VCaP (cell line): ENCODE results near the gene RASA3.

Source experiments
- H3K27ac ChIP-seq: fragments of 450-650 bp; 2 replicates; pipeline ENCODE4 v1.5.1; 2017
- CTCF ChIP-seq: fragments of 450-650 bp; conservative IDR thresholded peaks from 2 replicates; pipeline ENCODE4 v1.5.1; 2017; ENCODE audit warnings: mild to moderate bottlenecking, moderate library complexity

Gene RASA3

GRCh38 chr13:114047358-114047881 is 85.0 kb downstream of the RASA3 start:
- no peak for TF ChIP-seq CTCF
- H3K27ac ChIP-seq, result peak overlapping the region; percentile 43

GRCh38 chr13:114046431-114046975 is 85.9 kb downstream of the RASA3 start:
- peak overlapping the region; percentile 43 for H3K27ac ChIP-seq
- no peak for TF ChIP-seq CTCF

- no peak for TF ChIP-seq CTCF
- no peak overlapping the region for H3K27ac ChIP-seq
Observed at GRCh38 chr13:114045113-114045735, 87.2 kb downstream of the RASA3 start.

GRCh38 chr13:114044486-114044885 is 87.9 kb downstream of the RASA3 start:
- TF ChIP-seq CTCF, result no peak
- no peak overlapping the region for H3K27ac ChIP-seq

- TF ChIP-seq CTCF, result no peak
- no peak overlapping the region for H3K27ac ChIP-seq
Observed at GRCh38 chr13:114043421-114044053, 88.9 kb downstream of the RASA3 start.

GRCh38 chr13:114042066-114042815 is 90.2 kb downstream of the RASA3 start:
- no peak for TF ChIP-seq CTCF
- H3K27ac ChIP-seq, result no peak overlapping the region

GRCh38 chr13:114041493-114041892 is 90.9 kb downstream of the RASA3 start:
- H3K27ac ChIP-seq, result no peak overlapping the region
- TF ChIP-seq CTCF, result no peak
